Immature natural killer cell (primary cell): ENCODE results near the gene NXPH4. TPM values are rescaled to one million over a fixed set of nuclear protein-coding genes. Genes with fewer than 3 reads are reported as not detected.

Experiments
- DNase-seq, 3 donors: peaks; one replicate each; pipeline ENCODE4 v3.0.0; 2022; ENCODE audit warnings: mixed read lengths in 1 of 3
- H3K27ac Mint-ChIP-seq, 6 donors: one replicate each; pipeline ENCODE4 v1.8.0; 2020; ENCODE audit warnings: mixed read lengths in 6 of 6, mild to moderate bottlenecking in 5 of 6, inconsistent platforms in 4 of 6, moderate library complexity in 3 of 6
- H3K27me3 Mint-ChIP-seq, 3 donors: one replicate each; pipeline ENCODE4 v1.8.0; 2020 to 2021; ENCODE audit warnings: low read depth in 3 of 3, mild to moderate bottlenecking in 3 of 3, mixed read lengths in 3 of 3, moderate library complexity in 3 of 3, inconsistent platforms in 1 of 3
- H3K36me3 Mint-ChIP-seq, 3 donors: one replicate each; pipeline ENCODE4 v1.8.0; 2020; ENCODE audit warnings: mixed read lengths in 3 of 3, inconsistent platforms in 2 of 3, mild to moderate bottlenecking in 2 of 3
- H3K4me1 Mint-ChIP-seq, 2 donors: one replicate each; pipeline ENCODE4 v1.8.0; 2020; ENCODE audit warnings: inconsistent platforms in 2 of 2, mild to moderate bottlenecking in 2 of 2, mixed read lengths in 2 of 2, moderate library complexity in 1 of 2
- H3K4me3 Mint-ChIP-seq, 5 donors: one replicate each; pipeline ENCODE4 v1.8.0; 2020; ENCODE audit warnings: mild to moderate bottlenecking in 5 of 5, mixed read lengths in 5 of 5, inconsistent platforms in 3 of 5, moderate library complexity in 3 of 5
- H3K9me3 Mint-ChIP-seq, 6 donors: one replicate each; pipeline ENCODE4 v1.8.0; 2020; ENCODE audit warnings: mild to moderate bottlenecking in 6 of 6, mixed read lengths in 6 of 6, inconsistent platforms in 4 of 6, moderate library complexity in 3 of 6
- polyA plus RNA-seq, 3 donors: library from polyadenylated mRNA; unstranded; fragments of 300-500 nt; fragmentation: Illumina TruSeq; gene quantifications; one replicate each; pipeline ENCODE4 v1.2.3, GENCODE V29; 2021

Gene NXPH4
- polyA plus RNA-seq, 3 donors from 2014 or later = not detected

DNA sequence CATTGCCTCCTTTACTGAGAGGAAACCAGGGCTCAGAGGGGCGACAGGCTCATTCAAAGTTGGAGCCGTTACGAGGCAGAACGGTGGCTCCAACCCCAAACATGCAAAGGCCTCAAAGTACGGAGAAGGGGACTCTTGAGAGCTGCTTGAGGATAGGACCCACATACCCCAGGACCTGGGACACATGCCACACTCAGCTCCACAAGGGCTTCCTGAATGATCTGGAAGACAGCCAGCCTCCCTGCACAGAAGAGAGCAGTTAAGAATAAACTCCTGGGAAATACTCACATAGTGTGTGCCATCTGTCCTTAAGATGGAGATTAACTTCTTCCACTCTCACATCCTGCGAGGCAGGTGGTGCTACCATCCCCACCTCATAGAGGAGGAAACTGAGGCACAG is 26.6 kb upstream of the NXPH4 start:
- Mint-ChIP-seq H3K27me3 (peaks cover 0 to 4% (median 1%) of the 10 kb centered on the region in 3 donors), H3K4me3 (no peak overlapping the region)

DNA sequence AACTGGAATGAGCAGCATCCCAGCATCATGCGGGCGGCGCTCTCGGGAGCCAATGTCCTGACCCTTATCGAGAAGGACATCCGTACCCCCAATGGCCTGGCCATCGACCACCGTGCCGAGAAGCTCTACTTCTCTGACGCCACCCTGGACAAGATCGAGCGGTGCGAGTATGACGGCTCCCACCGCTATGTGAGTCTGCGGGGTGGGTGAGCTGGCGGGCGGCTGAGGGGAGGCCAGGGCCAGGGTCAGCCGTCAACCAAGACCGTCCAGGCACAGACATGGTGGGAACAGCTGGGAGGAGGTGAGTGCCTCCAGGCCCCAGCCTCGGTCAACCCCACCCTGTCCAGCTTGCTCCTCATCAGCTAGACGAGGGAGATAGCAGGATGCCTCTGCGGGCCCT is 25.8 kb upstream of the NXPH4 start:
- Mint-ChIP-seq H3K9me3 (no peaks in the 10 kb centered on the region), H3K36me3 (no peaks in the 10 kb centered on the region), H3K27ac (no peak overlapping the region), H3K27me3 (peaks cover 0 to 6% (median 1%) of the 10 kb centered on the region in 3 donors), H3K4me1 (peaks cover 3 to 4% of the 10 kb centered on the region in 2 donors), H3K4me3 (no peak overlapping the region)
- DNase-seq = no peak

More for the DNA sequence above, 26.6 kb upstream of the NXPH4 start:
- no peaks in the 10 kb centered on the region for H3K4me1 Mint-ChIP-seq
- H3K9me3 Mint-ChIP-seq = no peaks in the 10 kb centered on the region
- no peak for DNase-seq
- H3K27ac Mint-ChIP-seq = no peak overlapping the region
- H3K36me3 Mint-ChIP-seq = no peaks in the 10 kb centered on the region

DNA sequence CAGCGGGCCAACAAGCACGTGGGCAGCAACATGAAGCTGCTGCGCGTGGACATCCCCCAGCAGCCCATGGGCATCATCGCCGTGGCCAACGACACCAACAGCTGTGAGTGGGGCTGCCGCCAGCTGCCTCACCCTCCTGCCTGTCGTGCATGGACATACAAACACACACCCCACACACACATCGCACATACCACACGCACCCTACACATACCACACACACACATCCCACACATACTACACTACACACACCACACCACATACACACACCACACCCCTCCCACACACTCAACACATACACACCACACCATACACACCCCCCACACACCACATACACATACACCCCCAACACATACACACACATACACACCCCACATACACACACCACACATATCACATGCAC is 25.2 kb upstream of the NXPH4 start:
- Mint-ChIP-seq H3K27me3 (peaks cover 0 to 6% (median 1%) of the 10 kb centered on the region in 3 donors), H3K27ac (no peak overlapping the region), H3K4me1 (peaks cover 8 to 10% of the 10 kb centered on the region in 2 donors), H3K4me3 (no peak overlapping the region), H3K36me3 (peaks cover 0 to 3% (median 0%) of the 10 kb centered on the region in 3 donors), H3K9me3 (no peaks in the 10 kb centered on the region)
- DNase-seq = no peak

DNA sequence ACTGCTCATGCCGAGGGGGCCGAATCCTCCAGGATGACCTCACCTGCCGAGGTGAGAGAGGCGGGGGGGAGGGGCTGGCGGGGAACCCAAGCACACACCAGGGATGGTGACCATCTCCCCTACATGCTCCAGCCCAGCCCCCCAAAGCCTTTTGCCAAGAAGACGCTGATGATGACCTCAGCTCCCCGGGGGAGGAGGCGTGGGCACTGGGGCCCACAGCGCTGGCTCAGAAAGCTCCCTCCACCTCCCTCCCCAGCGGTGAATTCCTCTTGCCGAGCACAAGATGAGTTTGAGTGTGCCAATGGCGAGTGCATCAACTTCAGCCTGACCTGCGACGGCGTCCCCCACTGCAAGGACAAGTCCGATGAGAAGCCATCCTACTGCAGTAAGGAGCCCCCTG is 23.7 kb upstream of the NXPH4 start:
- DNase-seq = no peak
- Mint-ChIP-seq H3K9me3 (no peaks in the 10 kb centered on the region), H3K4me1 (peaks cover 10 to 11% of the 10 kb centered on the region in 2 donors), H3K27me3 (peaks cover 0 to 6% (median 1%) of the 10 kb centered on the region in 3 donors), H3K27ac (no peak overlapping the region), H3K4me3 (no peak overlapping the region), H3K36me3 (peaks cover 0 to 4% (median 0%) of the 10 kb centered on the region in 3 donors)

DNA sequence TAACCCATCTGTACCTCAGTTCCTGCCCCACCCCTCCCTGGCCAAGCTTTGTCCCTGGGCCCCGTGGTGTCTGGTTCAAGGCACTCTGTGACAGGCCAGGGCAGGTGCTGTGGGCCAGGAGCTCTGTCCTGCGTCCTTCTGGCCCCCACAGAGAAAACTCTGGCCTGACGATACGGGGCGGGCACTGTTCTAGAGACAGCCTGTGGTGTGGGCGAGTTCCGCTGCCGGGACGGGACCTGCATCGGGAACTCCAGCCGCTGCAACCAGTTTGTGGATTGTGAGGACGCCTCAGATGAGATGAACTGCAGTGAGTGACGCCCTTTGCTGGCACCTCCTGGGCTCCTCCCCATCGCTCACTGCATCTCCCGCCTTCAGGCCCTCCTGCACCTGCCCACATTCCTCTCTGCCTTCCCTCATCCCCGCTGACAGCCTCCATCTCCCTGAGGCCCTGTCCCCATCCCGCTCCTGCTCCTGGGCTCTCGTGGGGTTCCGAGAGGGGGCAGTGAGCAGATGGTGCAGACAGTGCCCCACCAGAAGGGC is 22.8 kb upstream of the NXPH4 start:
- no peak overlapping the region for H3K27ac Mint-ChIP-seq

DNA sequence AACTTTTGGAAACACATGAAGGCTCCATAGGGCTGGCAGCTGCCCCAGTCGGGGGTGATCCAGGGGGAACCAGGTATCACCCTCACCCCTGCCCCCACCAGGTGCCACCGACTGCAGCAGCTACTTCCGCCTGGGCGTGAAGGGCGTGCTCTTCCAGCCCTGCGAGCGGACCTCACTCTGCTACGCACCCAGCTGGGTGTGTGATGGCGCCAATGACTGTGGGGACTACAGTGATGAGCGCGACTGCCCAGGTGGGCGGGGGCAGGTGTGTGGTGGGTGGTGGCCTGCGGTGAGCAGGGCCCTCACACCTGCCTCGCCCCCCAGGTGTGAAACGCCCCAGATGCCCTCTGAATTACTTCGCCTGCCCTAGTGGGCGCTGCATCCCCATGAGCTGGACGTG is 22.3 kb upstream of the NXPH4 start:
- H3K27me3 Mint-ChIP-seq = peaks cover 0 to 4% (median 1%) of the 10 kb centered on the region in 3 donors
- H3K27ac Mint-ChIP-seq = no peak overlapping the region
- peaks cover 0 to 4% (median 0%) of the 10 kb centered on the region in 3 donors for H3K36me3 Mint-ChIP-seq
- peaks cover 10 to 11% of the 10 kb centered on the region in 2 donors for H3K4me1 Mint-ChIP-seq
- H3K4me3 Mint-ChIP-seq = no peak overlapping the region
- no peaks in the 10 kb centered on the region for H3K9me3 Mint-ChIP-seq
- DNase-seq = no peak

More for the DNA sequence above, 22.8 kb upstream of the NXPH4 start:
- Mint-ChIP-seq H3K4me1 (peaks cover 10 to 11% of the 10 kb centered on the region in 2 donors), H3K36me3 (peaks cover 0 to 4% (median 0%) of the 10 kb centered on the region in 3 donors), H3K4me3 (no peak overlapping the region), H3K9me3 (no peaks in the 10 kb centered on the region), H3K27me3 (peaks cover 0 to 4% (median 1%) of the 10 kb centered on the region in 3 donors)
- DNase-seq = no peak

DNA sequence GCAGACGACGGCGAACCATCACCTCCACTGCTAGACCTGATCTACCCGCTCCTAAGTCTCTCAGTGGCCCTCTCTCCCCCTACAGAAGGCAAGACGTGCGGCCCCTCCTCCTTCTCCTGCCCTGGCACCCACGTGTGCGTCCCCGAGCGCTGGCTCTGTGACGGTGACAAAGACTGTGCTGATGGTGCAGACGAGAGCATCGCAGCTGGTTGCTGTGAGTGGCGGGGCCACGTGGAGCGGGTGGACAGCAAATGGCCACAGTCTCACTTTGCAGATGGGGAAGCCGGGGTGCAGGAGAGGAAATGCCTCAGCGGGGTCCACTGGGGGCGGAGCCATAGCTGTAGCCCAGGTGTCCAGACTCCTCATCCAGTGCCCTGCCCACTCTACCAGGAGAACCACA is 21.4 kb upstream of the NXPH4 start:
- H3K4me3 Mint-ChIP-seq = peak overlapping the region in 1 of 5 donors; percentile 57
- H3K36me3 Mint-ChIP-seq = peaks cover 0 to 4% (median 0%) of the 10 kb centered on the region in 3 donors
- no peaks in the 10 kb centered on the region for H3K9me3 Mint-ChIP-seq
- peaks cover 10 to 11% of the 10 kb centered on the region in 2 donors for H3K4me1 Mint-ChIP-seq
- no peak for DNase-seq
- H3K27ac Mint-ChIP-seq = no peak overlapping the region
- H3K27me3 Mint-ChIP-seq = peaks cover 0 to 4% (median 1%) of the 10 kb centered on the region in 3 donors

DNA sequence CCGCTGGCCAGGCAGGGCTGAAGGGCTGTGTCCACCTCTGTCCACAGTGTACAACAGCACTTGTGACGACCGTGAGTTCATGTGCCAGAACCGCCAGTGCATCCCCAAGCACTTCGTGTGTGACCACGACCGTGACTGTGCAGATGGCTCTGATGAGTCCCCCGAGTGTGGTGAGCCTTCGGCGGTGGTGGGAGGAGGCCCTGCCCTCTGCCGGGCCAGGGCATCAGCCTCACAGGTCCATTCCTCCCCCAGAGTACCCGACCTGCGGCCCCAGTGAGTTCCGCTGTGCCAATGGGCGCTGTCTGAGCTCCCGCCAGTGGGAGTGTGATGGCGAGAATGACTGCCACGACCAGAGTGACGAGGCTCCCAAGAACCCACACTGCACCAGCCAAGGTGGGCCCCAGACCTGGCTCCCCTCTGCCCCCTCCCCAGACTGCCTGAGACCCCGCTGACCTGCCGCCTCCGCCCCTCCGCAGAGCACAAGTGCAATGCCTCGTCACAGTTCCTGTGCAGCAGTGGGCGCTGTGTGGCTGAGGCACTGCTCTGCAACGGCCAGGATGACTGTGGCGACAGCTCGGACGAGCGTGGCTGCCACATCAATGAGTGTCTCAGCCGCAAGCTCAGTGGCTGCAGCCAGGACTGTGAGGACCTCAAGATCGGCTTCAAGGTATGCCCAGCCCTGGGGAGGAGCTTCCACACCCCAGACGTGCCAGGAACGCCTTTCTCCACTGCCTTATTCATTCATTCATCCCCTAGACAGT is 20.8 kb upstream of the NXPH4 start:
- peak; percentile 45 to 47 (median 45) for DNase-seq
- H3K9me3 Mint-ChIP-seq = no peaks in the 10 kb centered on the region
- H3K36me3 Mint-ChIP-seq = peaks cover 0 to 4% (median 0%) of the 10 kb centered on the region in 3 donors
- peak overlapping the region; percentile 24 to 63 (median 50) for H3K4me3 Mint-ChIP-seq
- H3K4me1 Mint-ChIP-seq = peaks cover 10 to 11% of the 10 kb centered on the region in 2 donors
- H3K27ac Mint-ChIP-seq = no peak overlapping the region
- H3K27me3 Mint-ChIP-seq = peaks cover 0 to 4% (median 1%) of the 10 kb centered on the region in 3 donors

DNA sequence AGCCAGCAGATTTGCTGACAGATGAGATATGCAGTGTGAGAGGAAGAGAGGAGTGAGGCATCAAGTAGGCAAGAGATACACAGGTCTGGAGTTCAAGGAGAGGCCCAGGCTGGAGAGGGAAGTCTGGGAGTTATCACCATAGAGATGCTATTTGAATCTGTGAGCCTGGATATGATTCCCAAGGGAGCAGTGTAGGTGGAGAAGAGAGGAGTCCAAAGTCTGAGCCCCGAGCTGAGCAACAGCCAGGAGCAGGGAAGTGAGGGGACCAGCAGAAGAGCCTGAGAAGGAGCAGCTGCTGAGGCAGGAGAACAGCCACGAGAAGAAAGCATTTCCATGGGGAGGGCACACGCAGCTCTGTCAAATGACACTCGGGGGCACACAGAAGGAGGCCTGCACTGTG is 20.2 kb upstream of the NXPH4 start:
- H3K4me1 Mint-ChIP-seq = peaks cover 10 to 11% of the 10 kb centered on the region in 2 donors
- peaks cover 0 to 4% (median 0%) of the 10 kb centered on the region in 3 donors for H3K36me3 Mint-ChIP-seq
- H3K4me3 Mint-ChIP-seq = peak overlapping the region in 2 of 5 donors; percentile 50 to 63
- no peak overlapping the region for H3K27ac Mint-ChIP-seq
- H3K27me3 Mint-ChIP-seq = peaks cover 1 to 4% (median 2%) of the 10 kb centered on the region in 3 donors
- no peaks in the 10 kb centered on the region for H3K9me3 Mint-ChIP-seq
- no peak for DNase-seq

DNA sequence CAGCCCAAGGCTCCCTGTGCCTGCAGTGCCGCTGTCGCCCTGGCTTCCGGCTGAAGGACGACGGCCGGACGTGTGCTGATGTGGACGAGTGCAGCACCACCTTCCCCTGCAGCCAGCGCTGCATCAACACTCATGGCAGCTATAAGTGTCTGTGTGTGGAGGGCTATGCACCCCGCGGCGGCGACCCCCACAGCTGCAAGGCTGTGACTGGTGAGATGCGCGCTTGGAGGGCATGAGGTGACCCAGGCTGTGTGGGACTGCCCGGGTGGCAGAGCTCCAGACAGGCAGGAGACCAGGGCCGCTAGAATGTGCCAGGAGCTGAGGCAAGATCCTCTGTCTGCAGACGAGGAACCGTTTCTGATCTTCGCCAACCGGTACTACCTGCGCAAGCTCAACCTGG is 19.6 kb upstream of the NXPH4 start:
- no peak for DNase-seq
- Mint-ChIP-seq H3K36me3 (peaks cover 0 to 4% (median 0%) of the 10 kb centered on the region in 3 donors), H3K9me3 (no peaks in the 10 kb centered on the region), H3K4me1 (peaks cover 10 to 11% of the 10 kb centered on the region in 2 donors), H3K4me3 (no peak overlapping the region), H3K27me3 (peaks cover 1 to 4% (median 2%) of the 10 kb centered on the region in 3 donors), H3K27ac (no peak overlapping the region)

DNA sequence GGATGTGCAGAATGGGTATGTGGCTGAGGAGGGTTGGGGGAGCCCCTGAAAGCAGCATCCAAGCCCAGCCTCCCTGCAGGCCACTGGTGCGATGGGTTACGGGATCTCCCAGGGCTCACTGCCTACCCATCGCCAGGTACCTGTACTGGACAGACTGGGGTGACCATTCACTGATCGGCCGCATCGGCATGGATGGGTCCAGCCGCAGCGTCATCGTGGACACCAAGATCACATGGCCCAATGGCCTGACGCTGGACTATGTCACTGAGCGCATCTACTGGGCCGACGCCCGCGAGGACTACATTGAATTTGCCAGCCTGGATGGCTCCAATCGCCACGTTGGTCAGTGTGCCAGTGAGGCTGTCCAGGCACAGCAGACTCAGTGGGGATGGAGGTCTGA is 18.3 kb upstream of the NXPH4 start:
- Mint-ChIP-seq H3K4me3 (no peak overlapping the region), H3K36me3 (peaks cover 0 to 4% (median 0%) of the 10 kb centered on the region in 3 donors), H3K4me1 (peaks cover 10 to 11% of the 10 kb centered on the region in 2 donors), H3K9me3 (no peaks in the 10 kb centered on the region), H3K27ac (no peak overlapping the region), H3K27me3 (peaks cover 1 to 6% (median 3%) of the 10 kb centered on the region in 3 donors)
- no peak for DNase-seq

DNA sequence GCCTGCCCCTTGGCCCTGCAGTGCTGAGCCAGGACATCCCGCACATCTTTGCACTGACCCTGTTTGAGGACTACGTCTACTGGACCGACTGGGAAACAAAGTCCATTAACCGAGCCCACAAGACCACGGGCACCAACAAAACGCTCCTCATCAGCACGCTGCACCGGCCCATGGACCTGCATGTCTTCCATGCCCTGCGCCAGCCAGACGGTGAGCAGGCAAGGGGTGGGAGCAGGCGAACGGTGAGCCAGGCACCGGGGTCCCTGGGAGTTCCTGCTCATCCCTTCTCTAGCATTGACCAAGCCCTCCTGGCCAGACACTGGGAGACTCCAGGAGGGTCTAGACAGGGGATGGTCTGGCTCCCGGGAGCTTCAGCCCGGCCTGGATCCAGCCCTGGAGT is 17.4 kb upstream of the NXPH4 start:
- H3K36me3 Mint-ChIP-seq = peaks cover 0 to 4% (median 0%) of the 10 kb centered on the region in 3 donors
- no peaks in the 10 kb centered on the region for H3K9me3 Mint-ChIP-seq
- peaks cover 10 to 11% of the 10 kb centered on the region in 2 donors for H3K4me1 Mint-ChIP-seq
- H3K27me3 Mint-ChIP-seq = peaks cover 1 to 6% (median 3%) of the 10 kb centered on the region in 3 donors
- no peak for DNase-seq
- H3K27ac Mint-ChIP-seq = no peak overlapping the region
- no peak overlapping the region for H3K4me3 Mint-ChIP-seq

DNA sequence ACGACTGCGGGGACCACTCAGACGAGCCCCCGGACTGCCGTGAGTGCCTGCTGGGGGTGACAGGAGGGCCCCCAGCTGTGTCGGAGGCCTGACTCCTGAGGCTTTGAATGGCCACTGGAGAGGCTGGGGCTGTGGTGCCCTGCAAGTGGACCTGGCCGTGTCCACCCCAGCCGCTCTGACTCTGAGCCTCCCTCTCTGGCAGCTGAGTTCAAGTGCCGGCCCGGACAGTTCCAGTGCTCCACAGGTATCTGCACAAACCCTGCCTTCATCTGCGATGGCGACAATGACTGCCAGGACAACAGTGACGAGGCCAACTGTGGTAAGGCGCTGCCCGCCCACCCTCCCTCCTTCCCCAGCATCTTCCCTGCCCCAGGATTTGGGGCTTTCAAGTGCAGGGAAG is 16.1 kb upstream of the NXPH4 start:
- Mint-ChIP-seq H3K4me3 (no peak overlapping the region), H3K27me3 (peaks cover 0 to 6% (median 2%) of the 10 kb centered on the region in 3 donors), H3K36me3 (peaks cover 0 to 4% (median 0%) of the 10 kb centered on the region in 3 donors), H3K27ac (no peak overlapping the region), H3K4me1 (peaks cover 10 to 11% of the 10 kb centered on the region in 2 donors), H3K9me3 (no peaks in the 10 kb centered on the region)
- DNase-seq = no peak

DNA sequence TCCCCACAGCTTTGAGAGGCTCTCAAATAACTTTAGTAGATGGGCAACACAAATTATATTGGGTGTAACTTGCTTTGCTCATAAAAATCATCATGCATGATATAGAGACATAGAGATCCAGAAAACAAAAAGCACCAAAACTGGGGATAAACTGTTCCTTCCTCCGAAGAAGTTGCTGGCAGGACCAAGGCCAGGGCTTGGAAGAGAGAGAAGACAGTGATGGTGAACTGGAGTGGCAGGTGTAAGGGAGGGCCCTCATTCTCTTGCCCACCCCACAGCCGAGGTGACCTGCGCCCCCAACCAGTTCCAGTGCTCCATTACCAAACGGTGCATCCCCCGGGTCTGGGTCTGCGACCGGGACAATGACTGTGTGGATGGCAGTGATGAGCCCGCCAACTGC is 15.4 kb upstream of the NXPH4 start:
- H3K27me3 Mint-ChIP-seq = peaks cover 0 to 6% (median 2%) of the 10 kb centered on the region in 3 donors
- peaks cover 0 to 3% (median 0%) of the 10 kb centered on the region in 3 donors for H3K36me3 Mint-ChIP-seq
- H3K9me3 Mint-ChIP-seq = no peaks in the 10 kb centered on the region
- no peak overlapping the region for H3K27ac Mint-ChIP-seq
- no peak for DNase-seq
- peaks cover 3 to 4% of the 10 kb centered on the region in 2 donors for H3K4me1 Mint-ChIP-seq
- H3K4me3 Mint-ChIP-seq = no peak overlapping the region
